T-helper 1 cell treated with Interleukin-12 subunit alpha and Interleukin-12 subunit beta and Interleukin-4 antibody, amounts not matched to agents 30 μg/mL and 1 μg/mL, for 36 hours (primary cell): Measurements from ENCODE around the gene NEU1.
"Not testable (repeated sequence)": the region's sequence is repeated elsewhere in the genome, so short reads cannot be mapped to it uniquely, and the experiment has no call there.

Experiments
- H3K27ac Mint-ChIP-seq: one replicate; pipeline ENCODE4 v1.8.0; 2021; ENCODE audit warnings: mild to moderate bottlenecking, mixed read lengths
- H3K27me3 Mint-ChIP-seq: one replicate; pipeline ENCODE4 v1.8.0; 2021; ENCODE audit warnings: low read depth, mixed read lengths
- H3K36me3 Mint-ChIP-seq: one replicate; pipeline ENCODE4 v1.8.0; 2021; ENCODE audit warnings: low read depth, mixed read lengths
- H3K4me1 Mint-ChIP-seq: one replicate; pipeline ENCODE4 v1.8.0; 2021; ENCODE audit warnings: low read depth, mixed read lengths
- H3K4me3 Mint-ChIP-seq: one replicate; pipeline ENCODE4 v1.8.0; 2021; ENCODE audit warnings: mild to moderate bottlenecking, moderate library complexity, mixed read lengths
- H3K9me3 Mint-ChIP-seq: one replicate; pipeline ENCODE4 v1.8.0; 2021; ENCODE audit warnings: mixed read lengths

NEU1 gene

DNA sequence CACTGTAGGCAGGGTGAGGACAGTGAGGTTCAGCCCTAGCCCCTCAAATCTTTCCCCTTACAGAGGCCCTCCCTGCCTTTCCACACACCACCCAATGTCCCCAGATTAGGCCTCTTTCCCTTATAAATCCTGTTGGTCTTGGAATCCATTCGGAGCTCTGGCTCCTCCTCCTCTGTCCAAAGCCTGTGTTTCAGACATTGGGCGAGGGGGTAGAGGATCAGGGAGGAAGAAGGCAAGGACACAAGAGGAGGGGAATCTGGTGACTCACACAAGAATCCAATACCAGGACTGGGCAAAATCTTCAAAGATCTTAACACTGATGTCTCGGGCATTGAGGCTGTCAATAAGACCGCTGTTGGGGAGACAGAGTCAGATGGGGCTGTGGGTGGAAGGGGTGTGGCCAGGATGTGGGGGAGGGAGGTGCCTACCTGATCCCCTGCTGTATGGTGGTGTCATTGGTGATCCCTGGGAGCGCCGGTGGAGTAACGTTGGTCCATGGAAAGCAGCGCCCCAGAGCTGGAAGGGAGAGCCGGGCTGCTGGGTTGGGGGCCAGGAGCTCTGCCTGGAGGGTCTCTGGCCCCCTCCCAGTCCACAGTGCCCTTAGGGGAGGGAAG is 8.5 kb upstream of the NEU1 start:
- H3K4me1 Mint-ChIP-seq, result peaks cover 2% of the 10 kb centered on the region
- peaks cover 3% of the 10 kb centered on the region for H3K27me3 Mint-ChIP-seq
- no peak overlapping the region for H3K27ac Mint-ChIP-seq
- H3K4me3 Mint-ChIP-seq, result no peak overlapping the region
- H3K36me3 Mint-ChIP-seq, result no peaks in the 10 kb centered on the region
- no peaks in the 10 kb centered on the region for H3K9me3 Mint-ChIP-seq

GRCh38 chr6:31870385-31870921 is 7.8 kb upstream of the NEU1 start:
- H3K27ac Mint-ChIP-seq, result no peak overlapping the region
- no peaks in the 10 kb centered on the region for H3K4me1 Mint-ChIP-seq
- H3K27me3 Mint-ChIP-seq, result peaks cover 3% of the 10 kb centered on the region
- no peaks in the 10 kb centered on the region for H3K36me3 Mint-ChIP-seq
- no peaks in the 10 kb centered on the region for H3K9me3 Mint-ChIP-seq
- H3K4me3 Mint-ChIP-seq, result no peak overlapping the region

DNA sequence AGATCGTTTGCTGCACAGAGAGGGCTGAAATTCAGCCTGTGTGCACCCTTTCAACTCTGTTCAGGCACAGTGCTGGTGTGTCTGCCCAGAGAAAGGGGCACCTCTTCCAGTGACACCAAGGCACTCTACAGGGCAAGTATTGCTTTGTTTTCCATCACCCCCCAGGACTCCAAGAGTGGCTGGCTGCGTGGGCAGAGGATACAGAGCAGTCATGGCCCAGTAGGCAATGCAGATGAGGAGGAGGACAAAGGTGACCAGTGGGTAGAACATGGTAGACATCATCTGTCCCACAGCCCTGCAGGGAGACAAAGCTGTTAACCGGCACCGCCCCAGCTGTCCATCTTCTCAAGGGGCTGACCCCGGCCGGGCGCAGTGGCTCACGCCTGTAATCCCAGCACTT is 6.7 kb upstream of the NEU1 start:
- Mint-ChIP-seq H3K27ac (no peak overlapping the region), H3K27me3 (peaks cover 3% of the 10 kb centered on the region), H3K4me1 (peaks cover 2% of the 10 kb centered on the region), H3K4me3 (no peak overlapping the region), H3K36me3 (no peaks in the 10 kb centered on the region), H3K9me3 (no peaks in the 10 kb centered on the region)

GRCh38 chr6:31868658-31868971 is 6.0 kb upstream of the NEU1 start:
- not testable (repeated sequence) for H3K4me1 Mint-ChIP-seq, H3K27ac Mint-ChIP-seq, H3K4me3 Mint-ChIP-seq, H3K27me3 Mint-ChIP-seq, H3K9me3 Mint-ChIP-seq, H3K36me3 Mint-ChIP-seq

DNA sequence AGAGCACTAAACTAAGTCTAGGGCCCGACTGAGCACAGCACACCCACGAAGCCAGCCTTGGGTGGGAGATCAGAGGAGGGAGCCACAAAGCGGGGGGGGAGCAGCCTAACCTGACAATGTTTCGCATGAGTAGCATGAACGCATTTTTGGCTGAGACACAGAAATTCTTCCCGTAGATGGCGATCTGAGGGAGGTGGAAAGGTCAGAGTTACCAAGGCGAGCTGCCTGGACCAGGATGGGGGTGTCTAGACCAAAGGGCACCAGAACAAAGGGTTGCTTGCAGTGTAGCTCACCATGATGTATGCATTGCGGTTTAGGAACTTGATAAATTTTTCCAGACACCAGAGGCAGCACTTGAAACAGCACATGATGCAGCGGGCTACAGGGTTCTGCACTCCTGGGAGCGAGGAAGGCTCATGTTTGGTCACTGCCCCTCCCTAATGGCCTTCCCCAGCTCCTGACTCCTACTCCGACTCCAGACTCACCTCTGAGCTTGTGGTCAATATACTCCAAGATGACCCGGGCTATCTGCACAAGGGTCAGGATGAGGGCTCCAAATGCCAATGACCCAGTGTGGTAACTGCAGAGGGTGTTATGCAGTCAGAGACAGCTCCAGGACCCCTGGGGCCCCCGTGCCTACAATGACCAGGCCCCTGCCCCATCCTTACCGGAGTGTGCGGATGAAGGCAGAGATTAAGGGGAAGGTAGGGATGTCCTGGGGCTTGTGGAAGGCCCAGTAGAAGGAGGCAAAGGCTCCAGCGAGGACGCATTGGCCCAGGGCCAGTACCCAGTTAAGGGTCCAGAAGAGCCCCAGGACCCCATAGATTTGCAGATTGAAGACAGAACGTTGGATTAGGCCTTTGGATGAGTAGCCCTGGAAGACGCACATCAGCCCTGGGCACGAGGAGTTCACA is 2.8 kb upstream of the NEU1 start:
- Mint-ChIP-seq H3K4me1 (peaks cover 20% of the 10 kb centered on the region), H3K27ac (no peak overlapping the region), H3K9me3 (no peaks in the 10 kb centered on the region), H3K36me3 (peaks cover 4% of the 10 kb centered on the region), H3K4me3 (no peak overlapping the region), H3K27me3 (peaks cover 2% of the 10 kb centered on the region)

DNA sequence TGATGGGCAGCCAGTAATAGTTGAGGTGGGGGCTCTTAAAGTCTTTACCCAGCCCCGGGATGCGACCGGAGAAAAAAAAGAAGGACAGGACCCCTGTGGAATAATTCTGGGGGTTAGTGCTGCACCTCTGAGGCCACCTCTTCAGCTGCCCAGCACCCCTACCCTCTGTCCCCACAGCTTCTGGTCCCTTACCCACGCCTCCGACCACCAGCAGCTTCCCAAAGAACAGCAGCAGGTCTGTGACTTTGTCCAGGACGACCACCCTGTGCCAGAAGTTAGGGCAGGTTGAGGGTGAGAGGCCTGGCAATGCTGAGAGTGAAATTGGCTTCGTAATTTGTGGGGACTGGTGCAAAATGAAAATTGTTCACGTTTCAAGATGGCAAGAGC is 2.2 kb upstream of the NEU1 start:
- H3K4me1 Mint-ChIP-seq, result peaks cover 20% of the 10 kb centered on the region
- H3K4me3 Mint-ChIP-seq, result no peak overlapping the region
- H3K27ac Mint-ChIP-seq, result no peak overlapping the region
- no peaks in the 10 kb centered on the region for H3K27me3 Mint-ChIP-seq
- H3K9me3 Mint-ChIP-seq, result no peaks in the 10 kb centered on the region
- H3K36me3 Mint-ChIP-seq, result peaks cover 7% of the 10 kb centered on the region

DNA sequence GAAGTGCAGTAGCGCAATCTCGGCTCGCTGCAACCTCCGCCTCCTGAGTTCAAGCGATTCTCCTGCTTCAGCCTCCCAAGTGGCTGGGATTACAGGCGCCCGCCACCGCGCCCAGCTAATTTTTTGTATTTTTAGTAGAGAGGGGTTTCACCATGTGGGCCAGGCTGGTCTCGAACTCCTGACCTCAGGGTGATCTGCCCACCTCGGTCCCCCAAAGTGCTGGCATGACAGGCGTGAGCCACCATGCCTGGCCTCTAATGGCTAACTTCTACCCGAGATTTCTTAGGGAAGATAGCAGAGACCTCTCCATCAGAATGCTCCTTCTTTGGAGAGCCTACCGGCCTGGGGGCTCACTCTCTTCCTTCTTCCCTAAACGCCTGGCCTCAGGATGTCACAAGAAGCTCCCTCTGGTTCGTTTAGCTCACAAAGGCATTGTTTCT is 1.5 kb upstream of the NEU1 start:
- H3K4me3 Mint-ChIP-seq, result peak overlapping the region; percentile 98

GRCh38 chr6:31861919-31862343 is 690 bp downstream of the NEU1 start:
- Mint-ChIP-seq H3K9me3 (no peaks in the 10 kb centered on the region), H3K4me1 (peaks cover 20% of the 10 kb centered on the region), H3K27me3 (no peaks in the 10 kb centered on the region), H3K4me3 (peak overlapping the region; percentile 98), H3K36me3 (peaks cover 18% of the 10 kb centered on the region), H3K27ac (peak overlapping the region; percentile 91)

More for the DNA sequence above, 1.5 kb upstream of the NEU1 start:
- Mint-ChIP-seq H3K27ac (peak overlapping the region; percentile 91), H3K4me1 (peaks cover 20% of the 10 kb centered on the region), H3K36me3 (peaks cover 12% of the 10 kb centered on the region)
- H3K27me3 Mint-ChIP-seq, H3K9me3 Mint-ChIP-seq: not testable (repeated sequence)

DNA sequence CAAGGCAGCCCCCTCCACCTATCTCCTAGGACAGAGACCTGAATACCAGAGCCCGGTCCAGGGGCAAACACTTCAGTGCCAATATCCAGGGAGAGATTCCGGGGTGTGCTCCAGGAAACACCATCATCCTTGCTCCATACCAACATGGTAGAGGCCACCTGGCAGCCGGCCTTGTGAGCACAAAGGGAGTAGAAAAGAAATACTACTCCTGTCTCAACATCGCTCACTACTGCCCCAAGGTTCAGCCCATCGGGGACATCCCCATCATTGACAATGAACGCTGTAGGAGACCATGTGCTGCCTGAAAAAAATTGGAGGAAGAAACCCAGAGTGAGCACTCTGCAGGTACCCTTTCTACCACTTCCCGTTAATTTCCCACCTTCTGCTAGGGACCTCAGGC is 1.5 kb downstream of the NEU1 start:
- peak overlapping the region; percentile 91 for H3K27ac Mint-ChIP-seq

GRCh38 chr6:31860349-31860748 is 2.3 kb downstream of the NEU1 start:
- no peaks in the 10 kb centered on the region for H3K27me3 Mint-ChIP-seq
- no peak overlapping the region for H3K27ac Mint-ChIP-seq
- H3K4me1 Mint-ChIP-seq, result peaks cover 20% of the 10 kb centered on the region
- peaks cover 20% of the 10 kb centered on the region for H3K36me3 Mint-ChIP-seq
- H3K4me3 Mint-ChIP-seq, result no peak overlapping the region
- H3K9me3 Mint-ChIP-seq, result no peaks in the 10 kb centered on the region

More for the DNA sequence above, 1.5 kb downstream of the NEU1 start:
- Mint-ChIP-seq H3K9me3 (no peaks in the 10 kb centered on the region), H3K36me3 (peaks cover 20% of the 10 kb centered on the region), H3K4me3 (peak overlapping the region; percentile 98), H3K27me3 (no peaks in the 10 kb centered on the region), H3K4me1 (peaks cover 20% of the 10 kb centered on the region)

DNA sequence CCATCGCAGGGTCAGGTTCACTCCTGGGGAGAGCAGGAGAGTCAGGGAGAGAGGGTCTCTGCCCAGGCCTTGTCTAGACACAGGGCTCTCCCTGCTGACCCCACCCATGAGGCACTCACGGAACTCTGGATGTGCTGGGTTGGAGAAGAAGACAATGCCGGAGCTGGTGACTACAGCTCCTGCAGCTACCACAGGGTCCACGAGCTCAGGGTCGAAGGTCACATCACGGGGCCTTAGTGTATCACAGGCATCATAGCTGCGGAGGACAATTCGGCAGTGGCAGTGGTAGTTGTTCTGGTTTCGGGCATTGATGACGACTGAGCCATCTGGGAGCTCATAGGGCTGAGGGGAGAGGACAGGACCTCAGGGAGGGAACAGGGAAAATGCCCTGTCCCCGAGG is 2.7 kb downstream of the NEU1 start:
- Mint-ChIP-seq H3K9me3 (no peaks in the 10 kb centered on the region), H3K4me1 (peaks cover 20% of the 10 kb centered on the region), H3K27me3 (no peaks in the 10 kb centered on the region), H3K27ac (no peak overlapping the region), H3K36me3 (peaks cover 20% of the 10 kb centered on the region), H3K4me3 (no peak overlapping the region)

GRCh38 chr6:31858707-31859106 is 3.9 kb downstream of the NEU1 start:
- Mint-ChIP-seq H3K27ac (no peak overlapping the region), H3K4me3 (no peak overlapping the region), H3K36me3 (peaks cover 20% of the 10 kb centered on the region), H3K27me3 (no peaks in the 10 kb centered on the region), H3K4me1 (peaks cover 16% of the 10 kb centered on the region), H3K9me3 (no peaks in the 10 kb centered on the region)

GRCh38 chr6:31857774-31858173 is 4.8 kb downstream of the NEU1 start:
- not testable (repeated sequence) for H3K4me3 Mint-ChIP-seq, H3K9me3 Mint-ChIP-seq, H3K27me3 Mint-ChIP-seq, H3K27ac Mint-ChIP-seq
- Mint-ChIP-seq H3K4me1 (peaks cover 12% of the 10 kb centered on the region), H3K36me3 (peaks cover 18% of the 10 kb centered on the region)

DNA sequence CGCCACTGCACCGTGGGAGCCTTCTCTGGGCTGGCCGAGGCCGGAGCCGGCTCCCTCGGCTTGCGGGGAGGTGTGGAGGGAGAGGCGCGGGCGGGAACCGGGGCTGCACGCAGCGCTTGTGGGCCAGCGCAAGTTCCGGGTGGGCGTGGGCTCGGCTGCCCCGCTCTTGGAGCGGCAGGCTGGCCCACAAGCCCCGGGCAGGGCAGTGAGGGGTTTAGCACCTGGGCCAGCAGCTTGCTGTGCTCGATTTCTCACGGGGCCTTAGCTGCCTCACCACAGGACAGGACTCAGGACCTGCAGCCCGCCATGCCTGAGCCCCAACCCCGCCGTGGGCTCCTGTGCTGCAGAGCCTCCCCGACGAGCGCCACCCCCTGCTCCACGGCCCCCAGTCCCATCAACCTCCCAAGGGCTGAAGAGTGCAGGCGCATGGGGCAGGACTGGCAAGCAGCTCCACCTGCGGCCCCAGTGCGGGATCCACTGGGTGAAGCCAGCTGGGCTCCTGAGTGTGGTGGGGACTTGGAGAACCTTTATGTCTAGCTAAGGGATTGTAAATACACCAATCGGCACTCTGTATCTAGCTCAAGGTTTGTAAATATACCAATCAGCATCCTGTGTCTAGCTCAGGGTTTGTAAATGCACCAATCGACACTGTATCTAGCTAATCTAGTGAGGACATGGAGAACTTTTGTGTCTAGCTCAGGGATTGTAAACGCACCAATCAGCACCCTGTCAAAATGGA is 10.5 kb downstream of the NEU1 start:
- not testable (repeated sequence) for H3K4me1 Mint-ChIP-seq, H3K27ac Mint-ChIP-seq, H3K4me3 Mint-ChIP-seq

GRCh38 chr6:31851485-31851832 is 11.2 kb downstream of the NEU1 start:
- Mint-ChIP-seq H3K36me3 (no peaks in the 10 kb centered on the region), H3K4me1 (no peaks in the 10 kb centered on the region), H3K9me3 (no peaks in the 10 kb centered on the region), H3K4me3 (no peak overlapping the region), H3K27ac (no peak overlapping the region), H3K27me3 (no peaks in the 10 kb centered on the region)

More for the DNA sequence above, 10.5 kb downstream of the NEU1 start:
- not testable (repeated sequence) for H3K9me3 Mint-ChIP-seq, H3K27me3 Mint-ChIP-seq, H3K36me3 Mint-ChIP-seq
